H1 (cell line): Measurements from ENCODE around the gene GPRC5D. TPM values are rescaled to one million over a fixed set of nuclear protein-coding genes. Genes with fewer than 3 reads are reported as not detected.
A peak's percentile ranks its signal among the peaks of the same experiment; 100 is the strongest.

ENCODE experiments used
- CTCF ChIA-PET: fragments of 300-600 bp; sonication (Branson Sonifier 250); formaldehyde crosslinking; loops from one replicate; lab custom pipeline; 2021; ENCODE audit not compliant: partially characterized antibody; lab: Charles Lee
- POLR2A ChIA-PET: fragments of 300-600 bp; sonication (Branson Sonifier 250); formaldehyde crosslinking; loops from one replicate; lab custom pipeline; 2021; ENCODE audit warnings: inconsistent platforms; ENCODE audit not compliant: partially characterized antibody; lab: Charles Lee
- DNase-seq, 2 experiments: peaks; one replicate each; pipeline versions ENCODE4 v3.0.0 to v3.0.0-alpha.2; 2010 to 2022; ENCODE audit warnings: low spot score in 2 of 2, low read depth in 1 of 2, mixed read lengths in 1 of 2
- FAIRE-seq: peaks from 2 replicates; lab custom pipeline; 2011; peaks lifted over from hg19 to GRCh38; lab: Jason Lieb, UNC
- H2AFZ ChIP-seq: 2 replicates; pipeline ENCODE4 v1.8.1; 2012; ENCODE audit warnings: low read length, inconsistent platforms
- H2AK5ac ChIP-seq: 2 replicates; pipeline ENCODE4 v1.6.1; 2013; ENCODE audit warnings: low read depth, low read length
- H2BK120ac ChIP-seq: replicated peaks from 2 replicates; pipeline ENCODE3; 2013; ENCODE audit warnings: low read depth, low read length, inconsistent platforms
- H2BK12ac ChIP-seq: 2 replicates; pipeline ENCODE4 v1.6.1; 2013; ENCODE audit warnings: low read depth, low read length
- H2BK15ac ChIP-seq: 2 replicates; pipeline ENCODE4 v1.6.1; 2013; ENCODE audit warnings: low read length
- H2BK20ac ChIP-seq: 2 replicates; pipeline ENCODE4 v1.6.1; 2013; ENCODE audit warnings: low read length
- H2BK5ac ChIP-seq: 2 replicates; pipeline ENCODE4 v1.6.1; 2013; ENCODE audit warnings: low read depth, low read length
- H3K14ac ChIP-seq: 2 replicates; pipeline ENCODE4 v1.6.1; 2013; ENCODE audit warnings: inconsistent platforms; ENCODE audit not compliant: insufficient read length
- H3K18ac ChIP-seq: 2 replicates; pipeline ENCODE4 v1.6.1; 2013; ENCODE audit warnings: low read length; ENCODE audit errors: extremely low read depth
- H3K23ac ChIP-seq: 2 replicates; pipeline ENCODE4 v1.6.1; 2013; ENCODE audit warnings: inconsistent platforms; ENCODE audit not compliant: insufficient read length
- H3K23me2 ChIP-seq: 2 replicates; pipeline ENCODE4 v1.6.1; 2013; ENCODE audit warnings: low read depth, low read length
- H3K27ac ChIP-seq: 2 replicates; pipeline ENCODE4 v1.6.1; 2011; ENCODE audit warnings: low read depth, low read length, inconsistent platforms
- H3K27me3 ChIP-seq, 4 experiments: replicated peaks in 1 of 4; 1 replicate in 1 of 4; 2 replicates in 3 of 4; pipeline versions ENCODE4 v1.6.1 to v1.8.1; 2011 to 2013; ENCODE audit warnings: low read length in 3 of 4, mild to moderate bottlenecking in 3 of 4, inconsistent platforms in 2 of 4, mixed read lengths in 2 of 4, moderate library complexity in 1 of 4; ENCODE audit not compliant: control insufficient read depth in 3 of 4, insufficient read depth in 3 of 4; ENCODE audit errors: extremely low read depth in 1 of 4
- H3K36me3 ChIP-seq, 4 experiments: 2 replicates each; pipeline versions ENCODE4 v1.6.1 to v1.8.1; 2011 to 2013; ENCODE audit warnings: mild to moderate bottlenecking in 4 of 4, low read length in 3 of 4, moderate library complexity in 2 of 4, control low read depth in 1 of 4, inconsistent platforms in 1 of 4; ENCODE audit not compliant: insufficient read depth in 4 of 4, control insufficient read depth in 2 of 4
- H3K4ac ChIP-seq: replicated peaks from 2 replicates; pipeline ENCODE3; 2013; ENCODE audit warnings: low read length, low read depth, mixed read lengths, inconsistent platforms; ENCODE audit not compliant: insufficient read length
- H3K4me1 ChIP-seq, 4 experiments: replicated peaks in 1 of 4; 1 replicate in 1 of 4; 2 replicates in 3 of 4; pipeline versions ENCODE4 v1.6.1 to v1.8.1; 2011 to 2013; ENCODE audit warnings: low read length in 3 of 4, inconsistent platforms in 2 of 4, mixed read lengths in 1 of 4; ENCODE audit not compliant: insufficient read depth in 4 of 4, control insufficient read depth in 3 of 4
- H3K4me2 ChIP-seq, 2 experiments: 2 replicates each; pipeline versions ENCODE4 v1.6.1 to v1.8.1; 2011 to 2013; ENCODE audit warnings: low read depth in 2 of 2, low read length in 2 of 2, control low read depth in 1 of 2, inconsistent platforms in 1 of 2, mild to moderate bottlenecking in 1 of 2; ENCODE audit not compliant: insufficient read depth in 1 of 2
- H3K4me3 ChIP-seq, 4 experiments: fragments of 200-600, 300-600 bp in 1 of 4; sonication (generic), shearing (Covaris generic), sonication (Bioruptor Twin) in 1 of 4; 2 replicates each; pipeline versions ENCODE4 v1.5.1 to v1.8.1; 2011 to 2016; ENCODE audit warnings: low read length in 4 of 4, low read depth in 3 of 4, control low read depth in 2 of 4, inconsistent platforms in 2 of 4, mild to moderate bottlenecking in 2 of 4, mixed read lengths in 1 of 4, moderate library complexity in 1 of 4; ENCODE audit not compliant: insufficient read depth in 2 of 4; ENCODE audit errors: extremely low read depth in 1 of 4
- H3K56ac ChIP-seq: replicated peaks from 2 replicates; pipeline ENCODE3; 2013; ENCODE audit warnings: low read depth, mild to moderate bottlenecking, mixed read lengths, low read length, inconsistent platforms; ENCODE audit not compliant: insufficient read length
- H3K79me1 ChIP-seq: 2 replicates; pipeline ENCODE4 v1.6.1; 2013; ENCODE audit warnings: low read depth, low read length, control low read depth
- H3K79me2 ChIP-seq, 2 experiments: 2 replicates each; pipeline versions ENCODE4 v1.6.1 to v1.8.1; 2012 to 2013; ENCODE audit warnings: low read length in 2 of 2, mild to moderate bottlenecking in 2 of 2, inconsistent platforms in 1 of 2; ENCODE audit not compliant: insufficient read depth in 2 of 2, control insufficient read depth in 1 of 2
- H3K9ac ChIP-seq, 4 experiments: replicated peaks in 1 of 4; 1 replicate in 1 of 4; 2 replicates in 3 of 4; pipeline versions ENCODE4 v1.6.1 to v1.8.1; 2011 to 2013; ENCODE audit warnings: low read depth in 3 of 4, low read length in 3 of 4, control low read depth in 2 of 4, mild to moderate bottlenecking in 2 of 4, moderate library complexity in 2 of 4, inconsistent platforms in 1 of 4; ENCODE audit errors: extremely low read depth in 1 of 4
- H3K9me3 ChIP-seq, 2 experiments: 2 replicates each; pipeline versions ENCODE4 v1.6.1 to v1.8.1; 2012 to 2013; ENCODE audit warnings: mild to moderate bottlenecking in 2 of 2, moderate library complexity in 2 of 2, control low read depth in 1 of 2, inconsistent platforms in 1 of 2, low read depth in 1 of 2, low read length in 1 of 2, mixed read lengths in 1 of 2; ENCODE audit not compliant: insufficient read depth in 2 of 2
- H4K20me1 ChIP-seq, 2 experiments: replicated peaks in 1 of 2; 2 replicates each; pipeline versions ENCODE3 to v1.8.1; 2011 to 2013; ENCODE audit warnings: inconsistent platforms in 2 of 2, low read length in 2 of 2, mild to moderate bottlenecking in 1 of 2; ENCODE audit not compliant: insufficient read depth in 2 of 2, control insufficient read depth in 1 of 2
- H4K5ac ChIP-seq: 2 replicates; pipeline ENCODE4 v1.6.1; 2013; ENCODE audit warnings: low read length, low read depth, mixed read lengths, inconsistent platforms; ENCODE audit not compliant: insufficient read length
- H4K8ac ChIP-seq: 2 replicates; pipeline ENCODE4 v1.8.0; 2013; ENCODE audit warnings: mild to moderate bottlenecking, moderate library complexity, low read length, inconsistent platforms; ENCODE audit not compliant: insufficient read depth; ENCODE audit errors: extremely low read depth
- H4K91ac ChIP-seq: replicated peaks from 2 replicates; pipeline ENCODE3; 2013; ENCODE audit warnings: low read length, mixed read lengths, inconsistent platforms; ENCODE audit not compliant: insufficient read length
- GABPA ChIP-seq: IDR thresholded peaks from 2 replicates; pipeline ENCODE4 v1.6.1; 2011; ENCODE audit warnings: mild to moderate bottlenecking, low read length, moderate library complexity, borderline replicate concordance; ENCODE audit not compliant: insufficient read depth
- NANOG ChIP-seq: IDR thresholded peaks from 2 replicates; pipeline ENCODE4 v1.6.1; 2011; ENCODE audit warnings: low read length, low read depth, mild to moderate bottlenecking, inconsistent platforms; ENCODE audit not compliant: insufficient read depth, poor library complexity, severe bottlenecking
- RAD21 ChIP-seq, 2 experiments: IDR thresholded peaks in 1 of 2; conservative IDR thresholded peaks in 1 of 2; 2 replicates each; pipeline ENCODE4 v1.6.1; 2011; ENCODE audit warnings: low read depth in 2 of 2, low read length in 2 of 2, improper control_type of control experiment in 1 of 2, inconsistent platforms in 1 of 2, mild to moderate bottlenecking in 1 of 2, moderate library complexity in 1 of 2
- SP2 ChIP-seq: IDR thresholded peaks from 2 replicates; pipeline ENCODE4 v1.6.1; 2012; ENCODE audit warnings: mild to moderate bottlenecking, low read length, inconsistent platforms
- WGBS, 2 experiments: shearing (Covaris generic) in 1 of 2; methylation state at CpG; one replicate each; pipeline versions ENCODE4 v1.1.6 to v1.1.7; 2013 to 2015; ENCODE audit warnings: low lambda C conversion rate in 2 of 2, mixed read lengths in 2 of 2, inconsistent platforms in 1 of 2, low coverage in 1 of 2, missing lambda C conversion rate in 1 of 2; ENCODE audit not compliant: insufficient replicate concordance in 2 of 2, insufficient coverage in 1 of 2, insufficient read length in 1 of 2; ENCODE audit errors: extremely low coverage in 1 of 2, missing lambda C conversion rate in 1 of 2; 5-methylcytosine and 5-hydroxymethylcytosine counted together
- polyA plus RNA-seq, 7 experiments: library from polyadenylated mRNA; depleted of rRNA in 3 of 7; stranded (reverse) in 5 of 7; unstranded in 2 of 7; fragments of >200 nt in 5 of 7; fragments of 200-250 nt in 2 of 7; gene quantifications; 1 replicate in 5 of 7; 2 replicates in 1 of 7; 4 replicates in 1 of 7; pipeline versions ENCODE4 v1.2.1 to v1.2.3, GENCODE V29; 2011 to 2013; ENCODE audit warnings: missing spikeins in 2 of 7, mixed read lengths in 2 of 7
- total RNA-seq: library from RNA; stranded (reverse); fragmentation: NEBNext Ultra II Directional; extraction: Animal tissue kit (Norgen Biotek cat#: 25700); gene quantifications from 2 replicates; pipeline ENCODE4 v1.2.1, GENCODE V29; 2021

Gene GPRC5D
- total and polyA plus RNA-seq, 2 of the 8 experiments (the other 6 are each of a cell fraction or from before 2014, with no cell fraction given): 0.45 TPM; not detected in 1

- no peak overlapping the region for H3K27ac ChIP-seq
- no peak overlapping the region for H4K8ac ChIP-seq
- H2BK12ac ChIP-seq: no peak overlapping the region
- H2BK120ac ChIP-seq: no peak overlapping the region
- H4K5ac ChIP-seq: no peak overlapping the region
- H3K79me1 ChIP-seq: no peaks in the 10 kb centered on the region
- H3K79me2 ChIP-seq: no peaks in the 10 kb centered on the region
- H4K91ac ChIP-seq: no peak overlapping the region
- no peak for FAIRE-seq
- H2BK20ac ChIP-seq: no peak overlapping the region
- H3K4me2 ChIP-seq: no peak overlapping the region
- peak in 1 of 2 experiments; percentile 26 for DNase-seq
- H2BK5ac ChIP-seq: no peak overlapping the region
- H3K9me3 ChIP-seq: no peaks in the 10 kb centered on the region
- H4K20me1 ChIP-seq: no peaks in the 10 kb centered on the region
- no peak overlapping the region for H3K4me3 ChIP-seq
- H3K23ac ChIP-seq: no peak overlapping the region
- H3K14ac ChIP-seq: no peak overlapping the region
- TF ChIP-seq NANOG: no peak
- TF ChIP-seq RAD21 (IDR thresholded peaks at IDR 0.05 in 1 of 2, conservative IDR thresholded peaks at IDR 0.05 in 1 of 2; ENCODE audit: low read depth in 2 of 2, low read length in 2 of 2): no peak
- TF ChIP-seq SP2: no peak
- no peak for TF ChIP-seq GABPA
- no peak overlapping the region for H2AFZ ChIP-seq
- no peak overlapping the region for H3K18ac ChIP-seq
- H2AK5ac ChIP-seq: no peak overlapping the region
- no peaks in the 10 kb centered on the region for H3K23me2 ChIP-seq
- no peak overlapping the region for H2BK15ac ChIP-seq
- no peaks in the 10 kb centered on the region for H3K36me3 ChIP-seq
- no peak overlapping the region for H3K4ac ChIP-seq
- POLR2A ChIA-PET: interaction anchor here (0.6 to 1.1 kb wide), 2 partner anchors 52 to 675 kb away, joined by 3 read pairs; no protein-coding TSS in a partner anchor
- no peaks in the 10 kb centered on the region for H3K4me1 ChIP-seq
- no peak overlapping the region for H3K9ac ChIP-seq
- 83% methylated on average over 4 of the region's 4 CpGs; no CpG with 5 or more reads in 1 of the 2 experiments for WGBS, 2 experiments
- H3K27me3 ChIP-seq: no peaks in the 10 kb centered on the region
- H3K56ac ChIP-seq: no peak overlapping the region
- CTCF ChIA-PET: interaction anchor here (0.6 to 2.1 kb wide), 5 partner anchors 10 to 279 kb away, joined by 4 to 8 read pairs (median 6); no protein-coding TSS in a partner anchor
These were observed 18.2 kb downstream of the GPRC5D start for GRCh38 chr12:12933742-12934141.
